IMR-90 (cell line): ENCODE measurements around the gene RPS6KA4. TPM values are rescaled to one million over a fixed set of nuclear protein-coding genes. Genes with fewer than 3 reads are reported as not detected.

Source experiments
- ATAC-seq: fragments of 200-7000 bp; cut with Tn5 transposase; 2 replicates; pipeline ENCODE4 v1.9.1; 2020; ENCODE audit warnings: low read depth, mild to moderate bottlenecking, moderate library complexity
- BruUV-seq: library from RNA; stranded (reverse); fragments of 400-500 nt; replicated peaks from 2 replicates; lab custom pipeline; 2021; lab: Mats Ljungman, UMichigan
- CTCF ChIA-PET: fragments of 300-600 bp; formaldehyde crosslinking; extraction: SDS; loops from one replicate; lab custom pipeline; 2021; ENCODE audit warnings: antibody characterized with exemption; lab: Yijun Ruan, JAX
- POLR2A ChIA-PET: fragments of 300-600 bp; sonication (Branson Sonifier 250); formaldehyde crosslinking; loops from one replicate; lab custom pipeline; 2022; ENCODE audit warnings: antibody characterized with exemption; ENCODE audit not compliant: unreplicated experiment; lab: Charles Lee
- DNase-seq: peaks from one replicate; pipeline ENCODE4 v3.0.0; 2013
- H2AFZ ChIP-seq: replicated peaks from 2 replicates; pipeline ENCODE3; 2013; ENCODE audit warnings: low read length, mild to moderate bottlenecking; ENCODE audit not compliant: poor library complexity
- H2AK5ac ChIP-seq: 2 replicates; pipeline ENCODE4 v1.6.1; 2013; ENCODE audit warnings: low read depth, low read length, inconsistent platforms
- H2AK9ac ChIP-seq: replicated peaks from 2 replicates; pipeline ENCODE3; 2013; ENCODE audit warnings: mild to moderate bottlenecking, low read depth, low read length, moderate library complexity; ENCODE audit not compliant: poor library complexity
- H2BK120ac ChIP-seq: 2 replicates; pipeline ENCODE4 v1.6.1; 2013; ENCODE audit warnings: low read depth, low read length, inconsistent platforms
- H2BK15ac ChIP-seq: 3 replicates; pipeline ENCODE4 v1.6.1; 2013; ENCODE audit warnings: low read depth, low read length, inconsistent platforms
- H2BK20ac ChIP-seq: 2 replicates; pipeline ENCODE4 v1.6.1; 2013; ENCODE audit warnings: low read depth, mild to moderate bottlenecking, inconsistent platforms, low read length, moderate library complexity
- H2BK5ac ChIP-seq: 2 replicates; pipeline ENCODE4 v1.6.1; 2013; ENCODE audit warnings: mild to moderate bottlenecking, low read depth, low read length, inconsistent platforms; ENCODE audit not compliant: poor library complexity, severe bottlenecking
- H3K14ac ChIP-seq: replicated peaks from 2 replicates; pipeline ENCODE4 v1.6.1; 2013; ENCODE audit warnings: low read depth, low read length, inconsistent platforms
- H3K18ac ChIP-seq: 2 replicates; pipeline ENCODE4 v1.6.1; 2013; ENCODE audit warnings: low read depth, low read length, control low read depth
- H3K23ac ChIP-seq: 2 replicates; pipeline ENCODE4 v1.6.1; 2013; ENCODE audit warnings: low read depth, low read length, inconsistent platforms
- H3K27ac ChIP-seq: 2 replicates; pipeline ENCODE4 v1.5.1; 2013; ENCODE audit warnings: mild to moderate bottlenecking, control low read depth, low read length; ENCODE audit not compliant: insufficient read depth
- H3K27me3 ChIP-seq: 2 replicates; pipeline ENCODE4 v1.6.1; 2013; ENCODE audit warnings: low read length; ENCODE audit not compliant: control insufficient read depth, insufficient read depth
- H3K36me3 ChIP-seq: 2 replicates; pipeline ENCODE4 v1.6.1; 2013; ENCODE audit warnings: low read length, mixed read lengths; ENCODE audit not compliant: control insufficient read depth, insufficient read depth
- H3K4ac ChIP-seq: 2 replicates; pipeline ENCODE4 v1.6.1; 2013; ENCODE audit warnings: low read depth, low read length, inconsistent platforms
- H3K4me1 ChIP-seq: 2 replicates; pipeline ENCODE4 v1.6.1; 2013; ENCODE audit warnings: low read length, mixed read lengths; ENCODE audit not compliant: control insufficient read depth, insufficient read depth
- H3K4me2 ChIP-seq: 2 replicates; pipeline ENCODE4 v1.6.1; 2013; ENCODE audit warnings: low read depth, mild to moderate bottlenecking, control low read depth, low read length, moderate library complexity
- H3K4me3 ChIP-seq: 2 replicates; pipeline ENCODE4 v1.5.1; 2013; ENCODE audit warnings: low read depth, mild to moderate bottlenecking, control low read depth, low read length, moderate library complexity; ENCODE audit not compliant: insufficient read depth
- H3K56ac ChIP-seq: 2 replicates; pipeline ENCODE4 v1.6.1; 2013; ENCODE audit warnings: low read length, inconsistent platforms; ENCODE audit not compliant: insufficient read depth; ENCODE audit errors: extremely low read depth
- H3K79me1 ChIP-seq, 2 experiments: 2 replicates each; pipeline ENCODE4 v1.6.1; 2013; ENCODE audit warnings: low read length in 2 of 2, inconsistent platforms in 1 of 2, low read depth in 1 of 2
- H3K9ac ChIP-seq: 2 replicates; pipeline ENCODE4 v1.6.1; 2013; ENCODE audit warnings: low read depth, low read length, control low read depth
- H3K9me1 ChIP-seq: 2 replicates; pipeline ENCODE4 v1.6.1; 2013; ENCODE audit warnings: low read length, inconsistent platforms; ENCODE audit not compliant: insufficient read depth
- H3K9me3 ChIP-seq: 2 replicates; pipeline ENCODE4 v1.6.1; 2013; ENCODE audit warnings: low read length; ENCODE audit not compliant: control insufficient read depth, insufficient read depth
- H4K20me1 ChIP-seq: 2 replicates; pipeline ENCODE4 v1.6.1; 2013; ENCODE audit warnings: low read length, inconsistent platforms; ENCODE audit not compliant: insufficient read depth
- H4K5ac ChIP-seq: 2 replicates; pipeline ENCODE4 v1.6.1; 2013; ENCODE audit warnings: mild to moderate bottlenecking, low read depth, low read length, control low read depth
- H4K8ac ChIP-seq, 2 experiments: 2 replicates each; pipeline ENCODE4 v1.6.1; 2013; ENCODE audit warnings: low read depth in 2 of 2, low read length in 2 of 2, control low read depth in 1 of 2, inconsistent platforms in 1 of 2
- H4K91ac ChIP-seq: 2 replicates; pipeline ENCODE4 v1.6.1; 2013; ENCODE audit warnings: low read depth, low read length, inconsistent platforms; ENCODE audit not compliant: insufficient read depth
- BHLHE40 ChIP-seq: fragments of 150-350 bp; IDR thresholded peaks from 2 replicates; pipeline ENCODE4 v1.6.1; 2016; ENCODE audit warnings: mild to moderate bottlenecking, low read depth, low read length
- CEBPB ChIP-seq: IDR thresholded peaks from 2 replicates; pipeline ENCODE4 v1.6.1; 2012; ENCODE audit warnings: low read depth, low read length, improper control_type of control experiment
- CHD1 ChIP-seq: IDR thresholded peaks from 2 replicates; pipeline ENCODE4 v1.6.1; 2012; ENCODE audit warnings: low read depth, low read length, improper control_type of control experiment
- FOS ChIP-seq: fragments of 150-350 bp; IDR thresholded peaks from 2 replicates; pipeline ENCODE4 v1.6.1; 2016; ENCODE audit warnings: low read depth, low read length
- MAFK ChIP-seq: IDR thresholded peaks from 2 replicates; pipeline ENCODE4 v1.6.1; 2012; ENCODE audit warnings: low read depth, low read length, improper control_type of control experiment
- MAZ ChIP-seq: IDR thresholded peaks from 2 replicates; pipeline ENCODE4 v1.6.1; 2012; ENCODE audit warnings: low read depth, mild to moderate bottlenecking, low read length, improper control_type of control experiment, moderate library complexity, borderline replicate concordance
- MXI1 ChIP-seq: IDR thresholded peaks from 2 replicates; pipeline ENCODE4 v1.6.1; 2012; ENCODE audit warnings: low read depth, mild to moderate bottlenecking, low read length, moderate library complexity, borderline replicate concordance
- POLR2A ChIP-seq: IDR thresholded peaks from 2 replicates; pipeline ENCODE4 v1.6.1; 2012; ENCODE audit warnings: mild to moderate bottlenecking, low read depth, low read length
- RAD21 ChIP-seq: IDR thresholded peaks from 2 replicates; pipeline ENCODE4 v1.6.1; 2012; ENCODE audit warnings: low read length, improper control_type of control experiment
- RCOR1 ChIP-seq: IDR thresholded peaks from 2 replicates; pipeline ENCODE4 v1.6.1; 2012; ENCODE audit warnings: mild to moderate bottlenecking, low read length, improper control_type of control experiment; ENCODE audit not compliant: insufficient replicate concordance
- RFX5 ChIP-seq: IDR thresholded peaks from 2 replicates; pipeline ENCODE4 v1.8.0; 2012; ENCODE audit warnings: low read depth, mild to moderate bottlenecking, low read length, moderate library complexity
- SMC3 ChIP-seq: fragments of 150-350 bp; IDR thresholded peaks from 2 replicates; pipeline ENCODE4 v1.6.1; 2016; ENCODE audit warnings: low read depth, mild to moderate bottlenecking, antibody characterized with exemption, low read length, moderate library complexity
- WGBS, 2 experiments: methylation state at CpG; one replicate each; pipeline versions ENCODE4 v1.1.5 to v1.1.7; 2013; ENCODE audit warnings: missing lambda C conversion rate in 2 of 2; ENCODE audit not compliant: insufficient read length in 1 of 2; ENCODE audit errors: extremely low coverage in 2 of 2; 5-methylcytosine and 5-hydroxymethylcytosine counted together
- dilution Hi-C: fragments of 300-500 bp; cut with HindIII; formaldehyde crosslinking; loops from one replicate; pipeline ENCODE4 v1.14.3; 2018; ENCODE audit warnings: low sequenced_read_pairs; ENCODE audit not compliant: unreplicated experiment
- in situ Hi-C: fragments of 300-500 bp; cut with MboI; formaldehyde crosslinking; loops from 3 replicates; pipeline ENCODE4 v1.14.3; 2019; ENCODE audit warnings: low sequenced_read_pairs, inconsistent platforms, mixed read lengths
- intact Hi-C: fragments of 100-400 bp; cut with micrococcal nuclease; formaldehyde crosslinking; loops from 2 replicates; pipeline ENCODE4 v1.10.0; 2022
- polyA plus RNA-seq, 3 experiments: library from polyadenylated mRNA; depleted of rRNA; stranded (reverse); fragments of >200 nt; gene quantifications; 2 replicates each; pipeline ENCODE4 v1.2.3, GENCODE V29; 2012; ENCODE audit warnings: low replicate concordance in 1 of 3
- total RNA-seq: library from RNA; depleted of rRNA; stranded (reverse); fragments of >200 nt; gene quantifications from 2 replicates; pipeline ENCODE4 v1.2.3, GENCODE V29; 2012
- TF ChIP-seq, protein P1 (sequence below): fragments of 150-350 bp; IDR thresholded peaks from 2 replicates; pipeline ENCODE4 v1.6.1; 2016; ENCODE audit warnings: low read depth, mild to moderate bottlenecking, low read length, moderate library complexity, borderline replicate concordance
- TF ChIP-seq, protein P2 (sequence below): conservative IDR thresholded peaks from 2 replicates; pipeline ENCODE4 v1.5.1; 2012; ENCODE audit warnings: mild to moderate bottlenecking, low read depth, low read length, improper control_type of control experiment

Gene RPS6KA4
- total and polyA plus RNA-seq, 2 of the 4 experiments (the other 2 are of a cell fraction) = 38.8 to 52.9 TPM

DNA sequence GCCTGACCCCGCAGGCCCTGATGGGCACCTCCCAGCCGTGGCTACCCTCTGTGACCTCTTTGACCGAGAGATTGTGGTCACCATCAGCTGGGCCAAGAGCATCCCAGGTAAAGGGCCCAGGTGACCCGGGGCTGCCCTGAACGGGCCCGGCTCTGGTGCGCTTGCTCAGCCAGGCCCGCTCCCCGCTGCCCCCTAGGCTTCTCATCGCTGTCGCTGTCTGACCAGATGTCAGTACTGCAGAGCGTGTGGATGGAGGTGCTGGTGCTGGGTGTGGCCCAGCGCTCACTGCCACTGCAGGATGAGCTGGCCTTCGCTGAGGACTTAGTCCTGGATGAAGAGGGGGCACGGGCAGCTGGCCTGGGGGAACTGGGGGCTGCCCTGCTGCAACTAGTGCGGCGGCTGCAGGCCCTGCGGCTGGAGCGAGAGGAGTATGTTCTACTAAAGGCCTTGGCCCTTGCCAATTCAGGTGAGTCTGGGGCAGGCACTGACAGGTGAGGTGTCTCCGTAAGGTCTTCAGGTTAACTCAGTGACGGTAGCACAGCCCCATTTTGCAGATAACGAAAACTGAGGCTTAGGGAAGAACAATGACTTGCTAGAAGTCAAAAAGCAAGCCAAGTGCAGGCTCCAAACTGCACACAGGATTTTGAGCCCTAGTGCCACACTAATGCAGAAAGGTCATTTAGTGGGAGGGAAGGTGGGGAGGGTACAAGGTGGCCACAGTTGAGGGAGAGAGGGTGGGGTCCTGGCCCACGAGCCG, 44.0 kb upstream of the RPS6KA4 start:
- Histone ChIP-seq H2BK15ac (no peak overlapping the region), H4K91ac (no peak overlapping the region), H2BK20ac (no peak overlapping the region), H3K4me1 (peaks cover 6% of the 10 kb centered on the region), H3K79me1 (peaks cover 12 to 39% of the 10 kb centered on the region in 2 experiments), H3K23ac (no peak overlapping the region), H2BK5ac (no peak overlapping the region), H2AK9ac (no peak overlapping the region), H4K5ac (no peak overlapping the region), H4K8ac (no peak overlapping the region), H3K56ac (no peak overlapping the region), H3K14ac (no peak overlapping the region), H2AFZ (no peak overlapping the region), H4K20me1 (no peaks in the 10 kb centered on the region), H3K4me2 (no peak overlapping the region), H3K9me1 (peaks cover 11% of the 10 kb centered on the region), H2BK120ac (no peak overlapping the region), H3K9ac (no peak overlapping the region), H3K4me3 (no peak overlapping the region), H3K36me3 (peaks cover 15% of the 10 kb centered on the region; the same call in 1 of the 2 replicates), H3K4ac (no peak overlapping the region), H3K27ac (no peak overlapping the region), H3K18ac (no peak overlapping the region), H3K27me3 (no peaks in the 10 kb centered on the region), H3K9me3 (no peaks in the 10 kb centered on the region), H2AK5ac (no peak overlapping the region)
- TF ChIP-seq MAFK (no peak), RAD21 (no peak), RFX5 (no peak), CHD1 (no peak), BHLHE40 (no peak), RCOR1 (no peak), POLR2A (no peak), MAZ (no peak), SMC3 (no peak), CEBPB (no peak), FOS (no peak), MXI1 (no peak)
- TF ChIP-seq, protein P1, sequence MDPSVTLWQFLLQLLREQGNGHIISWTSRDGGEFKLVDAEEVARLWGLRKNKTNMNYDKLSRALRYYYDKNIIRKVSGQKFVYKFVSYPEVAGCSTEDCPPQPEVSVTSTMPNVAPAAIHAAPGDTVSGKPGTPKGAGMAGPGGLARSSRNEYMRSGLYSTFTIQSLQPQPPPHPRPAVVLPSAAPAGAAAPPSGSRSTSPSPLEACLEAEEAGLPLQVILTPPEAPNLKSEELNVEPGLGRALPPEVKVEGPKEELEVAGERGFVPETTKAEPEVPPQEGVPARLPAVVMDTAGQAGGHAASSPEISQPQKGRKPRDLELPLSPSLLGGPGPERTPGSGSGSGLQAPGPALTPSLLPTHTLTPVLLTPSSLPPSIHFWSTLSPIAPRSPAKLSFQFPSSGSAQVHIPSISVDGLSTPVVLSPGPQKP = no peak
- TF ChIP-seq, protein P2, sequence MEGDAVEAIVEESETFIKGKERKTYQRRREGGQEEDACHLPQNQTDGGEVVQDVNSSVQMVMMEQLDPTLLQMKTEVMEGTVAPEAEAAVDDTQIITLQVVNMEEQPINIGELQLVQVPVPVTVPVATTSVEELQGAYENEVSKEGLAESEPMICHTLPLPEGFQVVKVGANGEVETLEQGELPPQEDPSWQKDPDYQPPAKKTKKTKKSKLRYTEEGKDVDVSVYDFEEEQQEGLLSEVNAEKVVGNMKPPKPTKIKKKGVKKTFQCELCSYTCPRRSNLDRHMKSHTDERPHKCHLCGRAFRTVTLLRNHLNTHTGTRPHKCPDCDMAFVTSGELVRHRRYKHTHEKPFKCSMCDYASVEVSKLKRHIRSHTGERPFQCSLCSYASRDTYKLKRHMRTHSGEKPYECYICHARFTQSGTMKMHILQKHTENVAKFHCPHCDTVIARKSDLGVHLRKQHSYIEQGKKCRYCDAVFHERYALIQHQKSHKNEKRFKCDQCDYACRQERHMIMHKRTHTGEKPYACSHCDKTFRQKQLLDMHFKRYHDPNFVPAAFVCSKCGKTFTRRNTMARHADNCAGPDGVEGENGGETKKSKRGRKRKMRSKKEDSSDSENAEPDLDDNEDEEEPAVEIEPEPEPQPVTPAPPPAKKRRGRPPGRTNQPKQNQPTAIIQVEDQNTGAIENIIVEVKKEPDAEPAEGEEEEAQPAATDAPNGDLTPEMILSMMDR = no peak
- no TSS peak for BruUV-seq
- dilution Hi-C loops = no loop called here
- WGBS, 2 experiments = 95% methylated on average over 13 of the region's 24 CpGs; no CpG with 5 or more reads in 1 of the 2 experiments
- no peak for DNase-seq
- ATAC-seq = no peak
- in situ Hi-C loops = no loop called here
- CTCF ChIA-PET = no interaction called here
- POLR2A ChIA-PET = no interaction called here
- intact Hi-C loops = no loop called here
